GM04504 (cell line): ENCODE results near the gene SLC18B1.

Experiments
- DNase-seq: peaks from one replicate; pipeline ENCODE4 v3.0.0-alpha.2; 2012; ENCODE audit warnings: low read depth

SLC18B1 gene

DNA sequence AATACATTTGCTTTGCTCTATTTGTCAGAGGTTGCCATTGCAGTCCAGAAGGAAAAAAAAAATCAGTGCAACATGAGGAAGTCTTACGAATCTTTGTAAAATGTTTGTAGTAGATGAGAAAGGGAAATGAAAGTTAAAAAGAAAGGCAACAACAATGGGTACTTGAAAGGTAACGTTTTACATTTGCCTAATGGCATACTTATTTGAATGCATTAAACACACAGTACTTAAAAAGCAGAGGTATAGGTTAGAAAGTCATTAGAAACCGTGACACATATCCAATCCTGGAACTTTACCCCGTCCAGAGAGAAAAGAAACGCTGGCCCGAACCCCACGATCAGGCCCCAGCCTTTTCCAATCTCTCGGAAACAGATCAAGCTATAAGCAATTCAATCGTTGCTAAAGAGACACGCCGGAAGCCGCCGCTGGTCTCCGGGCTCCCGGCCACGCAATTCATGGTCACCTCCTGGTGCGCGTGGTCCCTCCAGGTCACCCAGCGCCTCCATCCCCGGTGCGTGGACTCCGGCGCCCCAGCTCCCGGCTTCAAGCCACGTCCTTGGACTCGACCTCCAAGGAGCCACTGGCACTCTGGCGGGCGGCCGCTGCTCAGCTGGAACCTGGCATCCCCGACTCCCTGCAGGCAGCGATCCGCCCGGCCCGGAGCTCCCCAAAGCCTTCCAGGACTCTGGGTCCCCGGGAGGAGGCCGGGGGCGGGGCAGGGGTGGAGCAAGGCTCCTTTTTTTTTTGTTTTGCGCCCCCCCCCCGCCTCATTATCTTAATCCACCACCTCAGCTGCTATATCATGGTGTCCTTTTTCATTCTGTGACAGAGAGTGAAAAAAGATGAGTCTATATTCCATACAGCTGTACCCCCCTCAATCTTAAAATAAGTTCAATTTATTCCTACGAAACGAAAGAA is at the start of gene SLC18B1:
TSS of gene SLC18B1 (minus strand) at position 687 of the 918 bp plus-strand sequence. CDS start at position 506, 181 bp downstream.
- no peak for DNase-seq

- no peak for DNase-seq
Observed at GRCh38 chr6:132843316-132844035, 45.0 kb upstream of the SLC18B1 start.

DNA sequence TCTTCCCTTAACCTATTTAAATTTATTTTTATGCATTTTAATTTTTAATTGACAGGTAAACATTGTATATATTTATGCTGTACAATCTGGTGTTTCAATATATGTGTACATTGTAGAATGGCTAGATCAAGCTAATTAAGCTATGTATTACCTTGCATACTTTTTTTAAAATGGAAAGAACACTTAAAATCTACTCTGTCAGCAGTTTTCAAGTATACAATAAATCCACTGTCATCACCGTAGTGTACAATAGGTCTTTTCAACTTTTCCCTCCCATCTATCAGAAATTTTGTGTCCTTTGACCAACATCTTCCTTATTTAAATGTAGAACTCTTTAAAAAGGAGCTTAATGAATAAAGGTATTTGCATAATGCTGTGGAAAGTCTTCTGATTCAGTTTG is 43.5 kb upstream of the SLC18B1 start:
- no peak for DNase-seq

- no peak for DNase-seq
Observed at GRCh38 chr6:132832891-132833290, 34.5 kb upstream of the SLC18B1 start.

DNA sequence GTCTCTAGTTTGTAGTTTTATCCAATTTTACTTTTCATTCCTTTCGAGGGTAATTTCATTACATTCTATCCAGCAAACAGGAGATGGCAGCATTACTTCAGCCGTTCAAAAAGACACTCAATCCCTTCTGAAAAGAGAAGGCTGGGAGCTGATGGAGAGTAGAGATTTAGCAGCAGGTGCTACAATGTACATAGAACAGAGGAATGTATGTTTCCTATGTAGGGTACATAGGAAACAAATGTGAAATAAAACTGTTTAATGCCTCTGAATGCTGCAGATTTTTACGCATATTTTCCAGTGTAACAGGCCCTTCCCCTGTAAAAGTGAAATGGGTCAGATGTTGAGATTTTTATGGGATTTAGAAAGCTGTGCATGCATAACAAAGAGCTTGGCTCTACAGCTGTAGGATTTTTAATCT is 31.9 kb upstream of the SLC18B1 start:
- no peak for DNase-seq

DNA sequence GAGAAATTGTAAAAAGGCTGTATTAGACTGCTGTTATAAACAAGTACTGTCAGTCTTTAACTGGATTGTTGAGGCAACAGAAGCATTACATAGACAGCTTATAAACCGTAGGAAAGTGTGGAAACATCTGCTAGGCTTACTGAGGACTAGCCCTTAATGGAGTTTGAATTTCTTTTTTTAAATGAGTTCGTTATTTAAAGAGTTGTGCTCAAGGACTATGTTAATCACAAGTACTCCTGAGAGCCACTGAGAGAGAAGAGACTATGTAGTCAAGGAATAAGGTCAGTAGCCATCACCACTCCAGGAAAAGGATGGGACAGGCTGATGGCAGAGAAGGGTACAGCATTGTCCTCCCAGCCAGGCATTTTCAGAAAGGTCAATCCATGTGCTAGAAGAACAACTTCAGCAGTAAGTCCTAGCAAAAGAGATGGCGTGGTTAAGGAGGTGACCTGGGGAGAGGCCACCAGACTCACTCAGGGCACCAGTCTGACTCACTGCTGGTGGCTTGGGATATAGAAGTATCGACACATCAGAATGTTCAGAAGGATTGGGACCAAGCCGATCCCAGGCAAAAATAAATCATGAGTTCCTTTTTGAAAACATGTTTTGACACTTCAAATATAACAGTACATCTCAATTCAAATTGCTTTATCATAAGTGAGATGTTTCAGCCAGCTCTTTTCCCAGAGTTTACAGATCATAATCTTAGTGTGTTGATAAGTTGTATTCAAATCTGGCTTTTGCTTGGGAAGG is 22.4 kb upstream of the SLC18B1 start:
- no peak for DNase-seq

- DNase-seq = no peak
Observed at GRCh38 chr6:132819405-132820161, 21.1 kb upstream of the SLC18B1 start.

- no peak for DNase-seq
Observed at GRCh38 chr6:132818404-132819359, 20.2 kb upstream of the SLC18B1 start.

GRCh38 chr6:132817554-132818403 is 19.3 kb upstream of the SLC18B1 start:
- DNase-seq = no peak

DNA sequence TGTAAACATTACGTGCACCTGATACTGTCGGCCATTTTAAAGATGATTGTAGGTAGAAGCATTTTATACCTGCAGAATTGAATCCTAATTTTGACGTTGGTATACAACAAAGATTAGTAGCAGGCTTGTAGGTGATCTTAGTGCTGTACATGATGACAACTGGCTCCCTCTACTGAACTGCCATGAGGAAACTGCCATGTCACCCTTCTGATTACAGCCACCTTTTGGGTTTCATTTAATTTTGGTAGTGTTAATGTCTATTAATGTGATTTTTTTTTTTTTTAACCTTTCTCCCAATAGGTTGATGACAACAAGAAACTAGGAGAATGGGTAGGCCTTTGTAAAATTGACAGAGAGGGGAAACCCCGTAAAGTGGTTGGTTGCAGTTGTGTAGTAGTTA is 18.2 kb upstream of the SLC18B1 start:
- DNase-seq = no peak

DNA sequence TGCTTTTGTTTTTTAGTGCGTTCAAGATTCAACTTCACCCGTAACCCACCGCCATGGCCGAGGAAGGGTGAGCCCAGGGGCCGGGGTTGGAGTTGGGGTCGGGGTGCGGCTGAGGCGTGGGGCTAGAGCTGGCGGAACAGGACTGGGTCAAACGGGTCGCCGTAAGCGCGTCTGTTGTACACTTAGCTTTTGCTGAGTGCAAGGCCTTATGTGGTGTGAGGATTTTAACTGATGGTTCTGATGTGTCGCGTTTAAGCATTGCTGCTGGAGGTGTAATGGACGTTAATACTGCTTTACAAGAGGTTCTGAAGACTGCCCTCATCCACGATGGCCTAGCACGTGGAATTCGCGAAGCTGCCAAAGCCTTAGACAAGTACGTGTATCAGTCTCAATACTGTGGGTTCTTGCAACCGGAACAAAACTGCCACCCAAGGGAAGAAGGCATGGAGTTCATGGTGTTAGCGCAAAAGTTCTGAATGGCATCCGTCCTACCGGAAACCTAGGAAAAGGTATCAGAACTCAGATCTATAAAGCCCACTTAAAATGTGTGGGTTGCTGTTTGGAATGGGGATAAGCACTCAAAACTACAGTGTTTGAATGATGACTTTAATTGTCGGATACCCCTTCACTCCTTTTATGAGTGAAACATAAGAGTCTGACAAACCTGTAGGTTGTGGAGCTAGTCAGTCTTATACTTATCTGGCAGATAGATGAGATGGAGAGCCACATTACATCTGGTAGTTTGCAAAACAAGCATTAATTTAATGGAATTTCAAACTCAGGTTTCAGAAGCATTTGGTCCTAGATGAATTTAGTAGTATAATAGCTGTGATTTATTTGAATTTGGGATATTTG is 16.5 kb upstream of the SLC18B1 start:
- no peak for DNase-seq

- no peak for DNase-seq
Observed at GRCh38 chr6:132813173-132813856, 14.9 kb upstream of the SLC18B1 start.

DNA sequence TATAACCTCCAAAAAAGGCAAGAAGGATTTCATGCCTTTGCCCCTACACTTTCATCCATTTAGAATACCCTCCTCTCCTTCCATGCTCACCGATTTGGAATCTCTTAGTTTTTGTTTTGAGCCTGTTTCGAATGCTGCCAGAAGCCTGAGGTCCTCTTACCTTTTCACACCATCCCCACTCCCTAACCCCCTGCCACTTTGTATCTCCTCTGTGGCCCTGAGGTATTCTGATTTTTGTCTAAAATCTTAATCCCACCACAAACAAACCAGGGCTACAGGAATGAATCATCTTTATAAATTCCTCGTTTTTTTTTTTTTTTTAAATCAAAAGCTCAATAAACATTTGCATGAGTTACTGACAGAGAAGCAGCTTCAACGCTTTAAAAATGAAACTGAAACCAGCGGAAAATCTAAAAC is 14.3 kb upstream of the SLC18B1 start:
- no peak for DNase-seq

DNA sequence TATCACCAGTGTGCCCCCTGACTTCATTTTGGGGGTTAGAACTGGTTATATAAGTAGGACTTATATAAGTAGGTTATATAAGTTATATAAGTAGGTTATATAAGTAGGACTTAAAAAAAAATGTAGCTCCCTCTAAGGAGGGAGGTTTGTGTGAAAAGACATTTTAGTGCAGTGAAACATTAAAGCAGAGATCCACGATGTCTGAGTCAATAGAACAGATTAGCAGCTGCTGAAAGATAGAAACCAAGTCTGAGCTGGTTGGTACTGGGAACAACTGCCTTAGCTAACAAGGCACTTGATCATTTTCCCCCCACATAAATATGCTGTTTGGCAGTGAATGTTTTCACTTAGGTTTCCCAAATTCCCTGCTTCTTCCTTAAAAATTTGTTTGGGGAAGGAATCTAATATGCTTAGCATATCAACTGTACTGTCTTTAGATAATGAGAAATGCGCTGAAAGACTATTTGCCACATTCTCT is 13.9 kb upstream of the SLC18B1 start:
- no peak for DNase-seq

DNA sequence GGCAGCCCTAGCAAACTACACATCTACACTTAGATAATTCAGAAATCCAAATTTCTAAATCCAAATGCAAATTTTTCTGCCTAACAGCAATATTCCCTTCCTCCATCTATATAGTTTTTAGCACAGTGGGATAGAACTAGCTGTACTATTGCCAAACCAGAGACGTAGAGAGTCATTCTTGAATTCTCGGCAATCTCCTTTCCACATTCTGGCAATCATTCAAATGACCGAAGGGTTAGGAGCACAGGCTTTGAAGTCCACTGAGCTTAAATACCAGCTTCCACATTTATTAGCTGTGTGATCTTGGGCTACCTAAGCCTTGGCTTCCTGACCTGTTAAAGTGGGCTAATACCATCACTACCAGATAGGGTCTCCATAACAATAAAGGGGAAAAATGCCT is 12.8 kb upstream of the SLC18B1 start:
- DNase-seq = no peak

- no peak for DNase-seq
Observed at GRCh38 chr6:132805548-132805947, 7.1 kb upstream of the SLC18B1 start.

GRCh38 chr6:132804251-132804650 is 5.8 kb upstream of the SLC18B1 start:
- no peak for DNase-seq

GRCh38 chr6:132800656-132801055 is 2.2 kb upstream of the SLC18B1 start:
- no peak for DNase-seq
